ENCODE measurements around the gene OR7C1.

The OR7C1 gene

GRCh38 chr19:14748601-14749000 is 86.4 kb downstream of the OR7C1 start:
- H3K4me3 ChIP-seq (ENCODE audit: low read depth, low read length) = no peak overlapping the region

More at GRCh38 chr19:14748601-14749000, 86.4 kb downstream of the OR7C1 start:
- TF ChIP-seq, protein P1, sequence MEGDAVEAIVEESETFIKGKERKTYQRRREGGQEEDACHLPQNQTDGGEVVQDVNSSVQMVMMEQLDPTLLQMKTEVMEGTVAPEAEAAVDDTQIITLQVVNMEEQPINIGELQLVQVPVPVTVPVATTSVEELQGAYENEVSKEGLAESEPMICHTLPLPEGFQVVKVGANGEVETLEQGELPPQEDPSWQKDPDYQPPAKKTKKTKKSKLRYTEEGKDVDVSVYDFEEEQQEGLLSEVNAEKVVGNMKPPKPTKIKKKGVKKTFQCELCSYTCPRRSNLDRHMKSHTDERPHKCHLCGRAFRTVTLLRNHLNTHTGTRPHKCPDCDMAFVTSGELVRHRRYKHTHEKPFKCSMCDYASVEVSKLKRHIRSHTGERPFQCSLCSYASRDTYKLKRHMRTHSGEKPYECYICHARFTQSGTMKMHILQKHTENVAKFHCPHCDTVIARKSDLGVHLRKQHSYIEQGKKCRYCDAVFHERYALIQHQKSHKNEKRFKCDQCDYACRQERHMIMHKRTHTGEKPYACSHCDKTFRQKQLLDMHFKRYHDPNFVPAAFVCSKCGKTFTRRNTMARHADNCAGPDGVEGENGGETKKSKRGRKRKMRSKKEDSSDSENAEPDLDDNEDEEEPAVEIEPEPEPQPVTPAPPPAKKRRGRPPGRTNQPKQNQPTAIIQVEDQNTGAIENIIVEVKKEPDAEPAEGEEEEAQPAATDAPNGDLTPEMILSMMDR (IDR thresholded peaks at IDR 0.05; ENCODE audit: control insufficient read depth, extremely low read depth, insufficient read depth) = no peak
- DNase-seq (ENCODE audit: low read depth) = no peak
